ENCODE results near the gene ITPKB. TPM values are rescaled to one million over a fixed set of nuclear protein-coding genes. Genes with fewer than 3 reads are reported as not detected.

Gene ITPKB
- total RNA-seq, 1 donor from 2014 or later = 1.6 TPM

DNA sequence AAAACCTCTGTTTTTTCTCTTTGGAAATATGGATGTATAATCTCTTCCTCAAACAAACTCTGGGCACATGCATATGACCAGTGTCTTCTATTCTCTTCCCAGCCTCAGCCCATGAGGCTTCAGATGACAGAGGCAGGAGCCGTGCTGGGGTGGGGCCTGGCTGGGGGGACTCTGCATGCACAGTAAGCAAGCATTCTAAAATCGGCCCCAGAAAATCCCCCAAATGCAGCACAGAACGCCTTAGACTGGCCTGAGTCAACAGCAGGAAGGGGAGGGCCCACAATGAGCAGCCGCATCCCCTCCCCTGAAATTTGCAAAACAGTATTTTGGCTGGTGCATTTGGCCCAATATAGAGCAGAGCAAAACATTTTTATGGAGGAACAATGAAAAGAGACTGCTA, 47.8 kb downstream of the ITPKB start:
- H3K27ac ChIP-seq = no peak overlapping the region
- no peak overlapping the region for H3K27ac Mint-ChIP-seq
- H3K4me3 Mint-ChIP-seq = no peak overlapping the region

GRCh38 chr1:226690460-226690982, 48.6 kb downstream of the ITPKB start:
- Histone ChIP-seq H3K9me3 (ENCODE audit: low read depth) (no peaks in the 10 kb centered on the region), H3K36me3 (no peaks in the 10 kb centered on the region), H3K79me2 (ENCODE audit: low read depth) (no peaks in the 10 kb centered on the region), H3K27me3 (no peaks in the 10 kb centered on the region), H2AFZ (replicated peaks) (no peak overlapping the region), H4K20me1 (ENCODE audit: low read depth) (no peaks in the 10 kb centered on the region), H3K4me3 (no peak overlapping the region), H3K27ac (no peak overlapping the region), H3K4me1 (peaks cover 18% of the 10 kb centered on the region), H3F3A (ENCODE audit: low read depth) (no peaks in the 10 kb centered on the region), H3K9ac (no peak overlapping the region), H3K4me2 (no peak overlapping the region)
- no peak for DNase-seq (ENCODE audit: low spot score)
- TF ChIP-seq EZH2 (IDR thresholded peaks at IDR 0.05) = no peak
- TF ChIP-seq, protein P1, sequence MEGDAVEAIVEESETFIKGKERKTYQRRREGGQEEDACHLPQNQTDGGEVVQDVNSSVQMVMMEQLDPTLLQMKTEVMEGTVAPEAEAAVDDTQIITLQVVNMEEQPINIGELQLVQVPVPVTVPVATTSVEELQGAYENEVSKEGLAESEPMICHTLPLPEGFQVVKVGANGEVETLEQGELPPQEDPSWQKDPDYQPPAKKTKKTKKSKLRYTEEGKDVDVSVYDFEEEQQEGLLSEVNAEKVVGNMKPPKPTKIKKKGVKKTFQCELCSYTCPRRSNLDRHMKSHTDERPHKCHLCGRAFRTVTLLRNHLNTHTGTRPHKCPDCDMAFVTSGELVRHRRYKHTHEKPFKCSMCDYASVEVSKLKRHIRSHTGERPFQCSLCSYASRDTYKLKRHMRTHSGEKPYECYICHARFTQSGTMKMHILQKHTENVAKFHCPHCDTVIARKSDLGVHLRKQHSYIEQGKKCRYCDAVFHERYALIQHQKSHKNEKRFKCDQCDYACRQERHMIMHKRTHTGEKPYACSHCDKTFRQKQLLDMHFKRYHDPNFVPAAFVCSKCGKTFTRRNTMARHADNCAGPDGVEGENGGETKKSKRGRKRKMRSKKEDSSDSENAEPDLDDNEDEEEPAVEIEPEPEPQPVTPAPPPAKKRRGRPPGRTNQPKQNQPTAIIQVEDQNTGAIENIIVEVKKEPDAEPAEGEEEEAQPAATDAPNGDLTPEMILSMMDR (IDR thresholded peaks at IDR 0.05) = no peak
- no peak for TF ChIP-seq EZH2phosphoT487 (IDR thresholded peaks at IDR 0.05)
- Mint-ChIP-seq H3K27me3 (ENCODE audit: insufficient read depth, low read depth) (peaks cover 2% of the 10 kb centered on the region), H3K4me3 (no peak overlapping the region), H3K9me3 (no peaks in the 10 kb centered on the region), H3K36me3 (peaks cover 2% of the 10 kb centered on the region), H3K27ac (peak overlapping the region; percentile 30), H3K4me1 (peaks cover 30% of the 10 kb centered on the region)

More for the DNA sequence above, 47.8 kb downstream of the ITPKB start:
- peaks cover 2% of the 10 kb centered on the region for H3K36me3 Mint-ChIP-seq
- no peaks in the 10 kb centered on the region for H3F3A ChIP-seq (ENCODE audit: low read depth)
- no peak for DNase-seq (ENCODE audit: low spot score)
- H3K36me3 ChIP-seq = no peaks in the 10 kb centered on the region
- H3K4me2 ChIP-seq = no peak overlapping the region
- no peak overlapping the region for H3K4me3 ChIP-seq
- H3K9ac ChIP-seq = no peak overlapping the region
- H3K4me1 Mint-ChIP-seq = peaks cover 28% of the 10 kb centered on the region
- no peaks in the 10 kb centered on the region for H3K9me3 ChIP-seq (ENCODE audit: low read depth)
- TF ChIP-seq EZH2phosphoT487 (IDR thresholded peaks at IDR 0.05) (no peak), EZH2 (IDR thresholded peaks at IDR 0.05) (no peak)
- TF ChIP-seq, protein P1 (IDR thresholded peaks at IDR 0.05) = no peak
- H3K79me2 ChIP-seq (ENCODE audit: low read depth) = no peaks in the 10 kb centered on the region
- H3K4me1 ChIP-seq = peaks cover 18% of the 10 kb centered on the region
- no peaks in the 10 kb centered on the region for H3K9me3 Mint-ChIP-seq
- no peaks in the 10 kb centered on the region for H4K20me1 ChIP-seq (ENCODE audit: low read depth)
- H3K27me3 ChIP-seq = no peaks in the 10 kb centered on the region
- H3K27me3 Mint-ChIP-seq (ENCODE audit: insufficient read depth, low read depth) = peaks cover 2% of the 10 kb centered on the region
- H2AFZ ChIP-seq (replicated peaks) = no peak overlapping the region

DNA sequence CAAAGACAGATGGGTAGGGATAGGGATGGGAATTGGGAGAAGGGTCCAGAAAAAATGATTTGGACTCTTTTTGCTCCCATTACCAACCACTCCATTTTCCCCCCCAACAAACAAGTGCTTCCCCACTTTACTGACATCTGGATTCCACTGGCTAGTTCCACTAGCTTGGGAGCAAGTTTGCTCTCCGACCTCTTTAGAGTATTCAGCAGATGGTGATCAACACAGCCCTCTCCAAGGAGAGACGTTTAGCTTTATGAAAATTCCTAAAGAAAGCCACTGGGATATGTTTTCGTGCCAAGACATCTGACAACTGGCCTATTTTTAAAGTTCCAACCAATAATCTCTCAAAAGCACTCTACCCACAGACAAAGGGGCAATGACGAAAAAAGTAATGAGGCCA, 50.3 kb downstream of the ITPKB start:
- no peak for DNase-seq (ENCODE audit: low spot score)
- Histone ChIP-seq H3K79me2 (ENCODE audit: low read depth) (no peaks in the 10 kb centered on the region), H3K27me3 (peaks cover 6% of the 10 kb centered on the region), H3F3A (ENCODE audit: low read depth) (no peaks in the 10 kb centered on the region), H3K4me3 (no peak overlapping the region), H3K4me1 (peaks cover 18% of the 10 kb centered on the region), H3K4me2 (no peak overlapping the region), H4K20me1 (ENCODE audit: low read depth) (no peaks in the 10 kb centered on the region), H3K27ac (no peak overlapping the region), H3K9me3 (ENCODE audit: low read depth) (no peaks in the 10 kb centered on the region), H2AFZ (replicated peaks) (no peak overlapping the region), H3K36me3 (no peaks in the 10 kb centered on the region), H3K9ac (no peak overlapping the region)
- no peak for TF ChIP-seq EZH2phosphoT487 (IDR thresholded peaks at IDR 0.05)
- TF ChIP-seq, protein P1 (IDR thresholded peaks at IDR 0.05) = no peak
- TF ChIP-seq EZH2 (IDR thresholded peaks at IDR 0.05) = no peak
- peaks cover 6% of the 10 kb centered on the region for H3K27me3 Mint-ChIP-seq (ENCODE audit: insufficient read depth, low read depth)
- H3K36me3 Mint-ChIP-seq = peaks cover 8% of the 10 kb centered on the region
- no peaks in the 10 kb centered on the region for H3K9me3 Mint-ChIP-seq
- peaks cover 40% of the 10 kb centered on the region for H3K4me1 Mint-ChIP-seq
- no peak overlapping the region for H3K4me3 Mint-ChIP-seq
- H3K27ac Mint-ChIP-seq = no peak overlapping the region
